Fibroblast of mammary gland (primary cell): ENCODE measurements around the gene PTPA.

ENCODE experiments used
- DNase-seq: peaks from one replicate; pipeline ENCODE4 v3.0.0-alpha.2; 2010; ENCODE audit warnings: low read depth
- H3K4me3 ChIP-seq: 2 replicates; pipeline ENCODE4 v1.5.1; 2011; ENCODE audit warnings: low read depth, mild to moderate bottlenecking, low read length, moderate library complexity; ENCODE audit not compliant: control insufficient read depth
- CTCF ChIP-seq: conservative IDR thresholded peaks from 2 replicates; pipeline ENCODE4 v1.5.1; 2011; ENCODE audit warnings: low read depth, low read length, inconsistent platforms; ENCODE audit not compliant: control insufficient read depth, insufficient read depth

PTPA gene

GRCh38 chr9:129176701-129177442, 65.7 kb downstream of the PTPA start:
- peak overlapping the region; percentile 69 for H3K4me3 ChIP-seq
- TF ChIP-seq CTCF = no peak
- peak; percentile 41 for DNase-seq

DNA sequence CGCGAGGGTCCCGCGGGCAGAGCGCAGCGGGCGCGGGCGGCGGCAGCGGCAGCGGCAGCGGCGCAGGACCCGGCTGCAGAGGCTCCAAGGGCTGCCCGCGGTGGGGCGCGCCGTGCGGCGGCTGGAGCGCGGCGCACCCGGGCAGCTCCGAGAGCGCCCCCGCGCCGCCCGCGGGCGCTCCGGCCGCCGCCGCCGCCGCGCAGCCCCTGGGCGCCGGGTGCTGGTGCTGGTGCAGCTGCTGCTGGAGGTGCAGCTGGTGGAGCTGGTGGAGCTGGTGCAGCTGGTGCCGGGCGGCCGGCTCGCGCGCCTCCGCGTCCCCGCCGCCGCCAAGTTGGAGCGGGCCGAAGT, 66.2 kb downstream of the PTPA start:
- TF ChIP-seq CTCF = no peak
- DNase-seq = no peak
- peak overlapping the region; percentile 80 for H3K4me3 ChIP-seq

DNA sequence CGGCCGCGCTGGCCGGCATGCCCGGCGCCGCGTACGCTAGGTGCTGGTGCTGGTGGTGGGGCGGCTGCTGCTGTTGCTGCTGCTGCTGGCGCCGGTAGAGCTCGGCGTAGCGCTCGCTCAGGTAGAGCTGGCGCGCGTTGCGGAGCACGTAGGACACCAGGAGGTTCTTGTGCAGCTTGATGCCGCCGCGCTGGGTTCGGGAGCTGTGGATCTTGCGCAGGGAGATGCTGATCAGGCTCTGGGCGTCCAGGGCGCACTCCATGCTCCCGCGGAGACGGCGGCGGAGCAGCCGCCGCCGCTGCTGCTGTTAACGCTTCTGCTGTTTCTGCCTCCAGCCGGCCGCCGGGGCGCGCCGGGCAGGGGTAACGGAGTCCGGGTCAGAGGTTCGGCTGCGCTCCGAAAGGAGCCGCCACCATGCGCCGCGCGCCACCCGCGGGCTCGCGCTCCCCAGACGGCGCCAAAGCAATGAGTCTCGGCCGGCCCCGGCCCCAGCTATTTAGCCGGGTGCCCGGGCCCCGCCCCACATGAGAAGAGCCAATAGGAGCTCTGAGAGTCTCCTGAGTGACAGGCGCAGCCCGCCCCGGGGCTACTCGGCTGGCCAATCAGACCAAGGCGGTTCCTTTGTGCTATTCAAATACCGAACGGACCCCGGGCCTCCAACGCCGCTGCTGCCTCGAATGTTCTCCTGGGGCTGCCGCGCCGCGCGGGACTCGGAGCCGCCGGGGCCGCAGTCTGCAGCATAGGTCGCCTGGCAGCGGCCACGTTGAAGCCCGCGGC, 66.8 kb downstream of the PTPA start, which contains the start of gene IER5L:
IER5L (minus strand) TSS at position 471 of the 777 bp plus-strand sequence; CDS start at position 262, 209 bp downstream.
- peak; percentile 91 for DNase-seq
- TF ChIP-seq CTCF = no peak
- H3K4me3 ChIP-seq = peak within 1 kb of the TSS; percentile 80

DNA sequence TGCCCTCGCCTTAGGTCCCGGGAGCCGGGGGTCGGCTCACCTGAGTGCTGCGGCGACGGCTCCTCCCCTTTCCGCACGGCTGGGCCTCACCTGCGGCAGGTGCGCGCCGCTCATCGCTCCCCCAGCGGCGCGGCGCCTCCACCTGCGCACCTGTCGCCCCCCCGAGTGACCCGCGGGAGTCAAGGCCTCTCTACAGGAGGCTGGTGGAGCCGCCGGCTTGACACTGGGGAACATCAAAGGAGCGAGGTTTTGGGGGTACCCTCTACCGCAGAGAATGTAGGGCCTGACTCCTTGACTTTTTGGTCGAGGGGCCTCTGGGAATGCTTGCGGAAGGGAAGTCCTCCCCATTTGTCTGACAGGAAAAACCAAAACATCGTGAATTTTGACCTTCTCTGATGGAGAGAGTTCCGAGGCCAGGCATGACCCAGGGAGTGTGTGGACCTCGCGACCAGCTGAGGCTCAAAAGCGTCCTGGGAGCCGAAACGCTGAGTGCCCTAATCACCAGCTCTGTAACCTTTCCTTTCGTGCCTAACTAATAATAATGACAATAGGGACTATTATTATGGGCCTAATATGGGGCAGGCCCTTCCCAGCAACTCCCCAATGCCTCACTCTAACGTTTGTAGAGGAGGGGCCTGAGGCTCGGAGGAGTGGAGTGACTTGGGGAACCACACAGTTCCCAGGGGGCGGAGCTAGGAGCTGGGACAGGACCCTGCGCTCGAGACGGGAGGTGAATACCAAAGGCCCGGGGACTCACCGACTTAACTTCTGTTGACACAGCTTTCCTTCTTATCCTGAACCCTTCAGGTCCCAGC, 67.6 kb downstream of the PTPA start:
- H3K4me3 ChIP-seq = no peak overlapping the region
- no peak for TF ChIP-seq CTCF
- no peak for DNase-seq

DNA sequence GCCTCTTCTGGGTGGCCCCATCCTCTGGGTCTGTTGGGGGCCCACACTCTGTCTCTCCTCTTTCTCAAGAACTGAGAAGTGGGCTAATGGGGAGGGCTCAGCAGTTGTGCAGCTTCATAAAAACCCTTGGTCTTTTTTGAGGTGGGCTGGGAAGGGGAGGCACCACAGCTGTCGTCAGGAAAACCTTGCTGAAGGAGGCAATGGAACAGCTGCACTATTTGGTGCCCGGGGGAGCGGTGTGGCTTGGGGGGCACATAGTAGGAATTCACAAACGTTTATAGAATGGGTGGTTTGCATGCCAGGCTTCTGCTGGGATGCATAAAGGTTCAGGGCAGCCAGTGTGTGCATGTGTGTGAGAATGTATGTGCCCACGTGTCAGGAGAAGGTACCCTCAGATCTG, 70.0 kb downstream of the PTPA start:
- no peak for TF ChIP-seq CTCF
- no peak for DNase-seq
- H3K4me3 ChIP-seq = no peak overlapping the region

DNA sequence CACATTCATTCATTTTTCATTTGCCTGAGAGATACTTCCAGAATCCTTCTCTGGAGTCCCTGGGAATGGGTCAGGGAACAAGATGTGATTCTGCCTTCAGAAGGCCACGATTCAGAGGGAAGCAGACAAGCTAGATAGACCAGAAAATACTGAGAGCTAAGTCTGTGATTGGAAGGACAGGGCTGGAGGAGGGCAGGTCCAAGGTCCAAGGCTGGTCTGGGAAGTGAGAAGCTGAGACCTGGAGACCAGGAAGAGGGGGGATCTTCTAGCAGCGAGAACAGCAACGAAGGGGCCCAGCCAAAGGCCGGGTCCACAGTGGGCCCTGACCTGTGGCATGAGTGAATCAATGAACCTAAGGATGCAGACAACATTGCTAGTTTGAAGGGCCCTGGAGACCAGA, 70.9 kb downstream of the PTPA start:
- TF ChIP-seq CTCF = no peak
- no peak for DNase-seq
- H3K4me3 ChIP-seq = no peak overlapping the region
